Measurements from ENCODE around the gene ITIH2.

- TF ChIP-seq CTCF (IDR thresholded peaks at IDR 0.05; ENCODE audit: control extremely low read depth in 1 of 3, insufficient read depth in 1 of 3, low read depth in 1 of 3, low read length in 3 of 3) (no peak), POLR2A (IDR thresholded peaks at IDR 0.05; ENCODE audit: control extremely low read depth in 1 of 2, low read depth in 2 of 2, low read length in 2 of 2) (no peak), JUN (IDR thresholded peaks at IDR 0.05; ENCODE audit: low read depth, low read length) (no peak), ATF3 (IDR thresholded peaks at IDR 0.05; ENCODE audit: insufficient read depth, low read depth, low read length) (no peak), NRF1 (IDR thresholded peaks at IDR 0.05; ENCODE audit: low read depth, low read length) (no peak), FOSL1 (IDR thresholded peaks at IDR 0.05; ENCODE audit: insufficient read depth, low read depth, low read length) (no peak), CREB1 (IDR thresholded peaks at IDR 0.05) (no peak), RXRA (IDR thresholded peaks at IDR 0.05; ENCODE audit: insufficient read depth, low read depth, low read length) (no peak), USF2 (IDR thresholded peaks at IDR 0.05; ENCODE audit: low read length) (no peak), GABPA (IDR thresholded peaks at IDR 0.05; ENCODE audit: borderline replicate concordance, insufficient read depth, low read length) (no peak)
Measured at GRCh38 chr10:7672341-7673134, 30.6 kb upstream of the ITIH2 start.

Data from H1 (cell line).